Mucosa of descending colon (tissue), 3 donors: Measurements from ENCODE around the gene RDM1. TPM values are rescaled to one million over a fixed set of nuclear protein-coding genes. Genes with fewer than 3 reads are reported as not detected.

Experiments used
- ATAC-seq: fragments of 200-7000 bp; cut with Tn5 transposase; one replicate; pipeline ENCODE4 v1.9.1; 2020; ENCODE audit warnings: mild to moderate bottlenecking, moderate library complexity
- DNase-seq, 3 donors: peaks; one replicate each; pipeline ENCODE4 v3.0.0-alpha.2; 2020
- H3K36me3 ChIP-seq: fragments of 200-600 bp; one replicate; pipeline ENCODE4 v1.8.0; 2021; ENCODE audit warnings: low read depth, mild to moderate bottlenecking
- H3K4me1 ChIP-seq: fragments of 200-600 bp; one replicate; pipeline ENCODE4 v1.8.0; 2021; ENCODE audit warnings: low read depth, mild to moderate bottlenecking
- H3K4me3 ChIP-seq: fragments of 200-600 bp; one replicate; pipeline ENCODE4 v1.8.0; 2021; ENCODE audit warnings: mild to moderate bottlenecking
- H3K9me3 ChIP-seq: fragments of 200-600 bp; one replicate; pipeline ENCODE4 v1.8.0; 2021; ENCODE audit warnings: mild to moderate bottlenecking
- CTCF ChIP-seq: fragments of 200-600 bp; IDR thresholded peaks from one replicate; pipeline ENCODE4 v1.8.0; 2022; ENCODE audit warnings: antibody characterized with exemption, mild to moderate bottlenecking
- intact Hi-C, 2 donors: fragments of 100-400 bp; cut with DNase I in 1 of 2; cut with micrococcal nuclease in 1 of 2; formaldehyde crosslinking; loops; one replicate each; pipeline versions ENCODE4 v1.11.0 to v1.11.1; 2022; cut with DNase I, micrococcal nuclease
- total RNA-seq, 3 donors: library from RNA; stranded (reverse); fragmentation: NEBNext Ultra II Directional in 2 of 3; extraction: Animal tissue kit (Norgen Biotek cat#: 25700) in 2 of 3; gene quantifications; one replicate each; pipeline versions ENCODE4 v1.2.1 to v1.2.4, GENCODE V29; 2021 to 2023
- donor health status: DM: no; HTN: no; CAD: no; lungs with moderate emphysema.
- donor health status: DM: no; HTN: no; CAD: no.
- donor health status: DM: no; HTN: yes; CAD: no.

RDM1 gene
- total RNA-seq, 3 donors from 2014 or later, result 1.3 to 3.1 TPM; not detected in 1

GRCh38 chr17:35931794-35932425 lies 1.3 kb upstream of the RDM1 start:
- intact Hi-C loops, result no loop called here
- Histone ChIP-seq H3K36me3 (no peaks in the 10 kb centered on the region), H3K4me3 (no peak overlapping the region), H3K4me1 (peaks cover 6% of the 10 kb centered on the region), H3K9me3 (no peaks in the 10 kb centered on the region)
- ATAC-seq (no peak), DNase-seq (no peak)
- TF ChIP-seq CTCF, result no peak

- intact Hi-C loops, result no loop called here
- Histone ChIP-seq H3K4me3 (no peak overlapping the region), H3K36me3 (no peaks in the 10 kb centered on the region), H3K9me3 (no peaks in the 10 kb centered on the region), H3K4me1 (peaks cover 6% of the 10 kb centered on the region)
- ATAC-seq, result no peak
- DNase-seq, result no peak
- no peak for TF ChIP-seq CTCF
Observed at GRCh38 chr17:35927714-35928113, 2.9 kb downstream of the RDM1 start.

GRCh38 chr17:35923609-35924114 lies 6.9 kb downstream of the RDM1 start:
- intact Hi-C loops, result no loop called here
- DNase-seq (no peak), ATAC-seq (no peak)
- Histone ChIP-seq H3K36me3 (no peaks in the 10 kb centered on the region), H3K4me3 (no peak overlapping the region), H3K4me1 (no peaks in the 10 kb centered on the region), H3K9me3 (no peaks in the 10 kb centered on the region)
- TF ChIP-seq CTCF, result no peak

GRCh38 chr17:35920229-35920628 lies 10.3 kb downstream of the RDM1 start:
- no peak for DNase-seq
- no peak for ATAC-seq
- intact Hi-C loops, result no loop called here

GRCh38 chr17:35918665-35919064 lies 11.9 kb downstream of the RDM1 start:
- no peak for TF ChIP-seq CTCF
- no peaks in the 10 kb centered on the region for H3K36me3 ChIP-seq
- intact Hi-C loops, result no loop called here
- ATAC-seq, result peak; percentile 40
- H3K9me3 ChIP-seq, result no peaks in the 10 kb centered on the region
- H3K4me3 ChIP-seq, result no peak overlapping the region
- DNase-seq, result no peak
- H3K4me1 ChIP-seq, result no peaks in the 10 kb centered on the region

More at GRCh38 chr17:35920229-35920628, 10.3 kb downstream of the RDM1 start:
- Histone ChIP-seq H3K9me3 (no peaks in the 10 kb centered on the region), H3K36me3 (no peaks in the 10 kb centered on the region), H3K4me1 (no peaks in the 10 kb centered on the region), H3K4me3 (no peak overlapping the region)
- TF ChIP-seq CTCF, result no peak
